ENCODE results near the gene BARX1. TPM values are rescaled to one million over a fixed set of nuclear protein-coding genes. Genes with fewer than 3 reads are reported as not detected.

Gene BARX1
- polyA plus RNA-seq, 6 donors from 2014 or later = not detected

DNA sequence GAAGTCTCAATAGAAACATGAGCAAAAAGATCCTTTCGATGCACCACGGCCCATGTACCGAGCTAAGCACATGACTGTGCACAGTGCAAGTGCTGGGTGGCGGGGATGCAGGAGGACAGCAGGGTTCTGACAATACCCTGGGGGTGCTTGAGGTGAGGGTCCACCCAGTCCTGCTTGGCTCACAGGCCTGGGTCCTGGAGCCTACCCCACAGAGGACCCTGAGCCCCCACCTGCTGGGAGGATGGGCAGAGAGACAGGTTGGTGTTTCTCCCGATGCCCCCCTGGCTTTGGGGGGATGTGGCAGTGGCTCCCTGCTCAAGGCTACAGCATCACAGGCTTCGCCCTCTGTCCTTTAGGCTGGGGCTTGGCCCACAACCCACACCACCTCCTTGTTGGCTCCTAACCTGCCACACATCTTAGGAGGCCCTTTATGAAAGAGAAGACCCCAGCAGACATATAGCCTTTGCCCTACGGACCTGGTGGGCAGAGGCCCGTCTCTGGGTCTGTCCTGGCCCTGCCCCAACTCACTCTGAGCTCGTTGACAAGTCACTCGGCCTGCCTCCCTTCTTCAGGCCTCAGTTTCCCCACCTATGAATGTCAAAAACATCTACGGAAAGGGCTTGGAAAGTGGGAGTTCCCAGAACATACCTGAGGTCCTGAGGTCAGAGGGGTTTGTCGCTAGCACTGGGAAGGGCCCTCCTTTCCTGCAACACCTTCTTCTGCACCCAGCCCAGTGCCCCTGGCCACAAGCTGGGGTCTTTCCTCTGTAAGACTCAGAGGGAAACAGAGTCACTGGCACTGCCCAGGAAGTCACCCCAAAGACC, 50.3 kb downstream of the BARX1 start:
- Mint-ChIP-seq H3K4me1 (peaks cover 0 to 8% (median 6%) of the 10 kb centered on the region in 3 donors), H3K36me3 (peaks cover 0 to 10% of the 10 kb centered on the region in 2 donors), H3K27me3 (peaks cover 4 to 64% (median 52%) of the 10 kb centered on the region in 3 donors), H3K27ac (no peak overlapping the region), H3K9me3 (peaks cover 0 to 5% (median 0%) of the 10 kb centered on the region in 7 donors), H3K4me3 (no peak overlapping the region)
- ATAC-seq (ENCODE audit: low read depth in 2 of 2) (no peak), DNase-seq (no peak)

DNA sequence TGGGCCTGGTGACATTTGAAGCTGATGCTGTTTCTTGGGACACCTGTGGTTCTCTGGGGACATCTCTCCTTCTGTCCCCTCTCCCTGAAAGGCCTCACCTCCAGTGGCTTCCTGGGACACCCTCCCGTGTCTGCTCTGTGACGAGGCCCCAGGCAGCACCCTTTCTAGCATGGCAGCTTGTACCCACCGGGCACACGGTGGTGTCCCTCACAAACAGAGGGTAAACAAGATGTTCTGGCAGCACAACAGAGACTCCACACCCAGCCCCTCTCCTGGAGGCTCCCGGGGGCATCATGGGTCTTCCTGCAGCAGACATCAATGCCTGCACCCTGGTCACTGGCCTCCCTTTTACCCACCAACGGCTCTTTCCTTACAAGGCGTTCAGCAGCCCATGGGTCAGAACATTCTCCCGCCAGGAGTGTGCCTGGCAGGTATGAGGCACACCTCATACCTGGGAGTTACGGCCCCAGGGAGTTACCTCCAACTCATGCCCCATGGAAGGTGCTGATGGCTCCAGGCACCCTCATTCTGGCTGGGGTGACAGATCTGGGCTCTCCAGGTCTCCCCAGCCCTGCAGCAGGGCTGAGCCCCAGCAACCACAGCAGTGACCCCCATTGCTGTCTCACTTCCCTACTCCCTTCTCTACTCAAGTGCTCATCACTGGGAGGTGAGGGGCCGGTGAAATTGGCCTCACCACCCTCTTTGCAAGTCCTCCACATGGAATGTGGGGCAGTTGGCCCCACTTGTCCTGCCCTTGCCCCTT, 51.1 kb downstream of the BARX1 start:
- ATAC-seq (ENCODE audit: low read depth in 2 of 2) (no peak), DNase-seq (no peak)
- Mint-ChIP-seq H3K27me3 (peaks cover 1 to 64% (median 47%) of the 10 kb centered on the region in 3 donors), H3K4me3 (no peak overlapping the region), H3K4me1 (peaks cover 0 to 7% (median 2%) of the 10 kb centered on the region in 3 donors), H3K9me3 (peaks cover 0 to 5% (median 0%) of the 10 kb centered on the region in 7 donors), H3K27ac (no peak overlapping the region), H3K36me3 (peaks cover 0 to 11% of the 10 kb centered on the region in 2 donors)

DNA sequence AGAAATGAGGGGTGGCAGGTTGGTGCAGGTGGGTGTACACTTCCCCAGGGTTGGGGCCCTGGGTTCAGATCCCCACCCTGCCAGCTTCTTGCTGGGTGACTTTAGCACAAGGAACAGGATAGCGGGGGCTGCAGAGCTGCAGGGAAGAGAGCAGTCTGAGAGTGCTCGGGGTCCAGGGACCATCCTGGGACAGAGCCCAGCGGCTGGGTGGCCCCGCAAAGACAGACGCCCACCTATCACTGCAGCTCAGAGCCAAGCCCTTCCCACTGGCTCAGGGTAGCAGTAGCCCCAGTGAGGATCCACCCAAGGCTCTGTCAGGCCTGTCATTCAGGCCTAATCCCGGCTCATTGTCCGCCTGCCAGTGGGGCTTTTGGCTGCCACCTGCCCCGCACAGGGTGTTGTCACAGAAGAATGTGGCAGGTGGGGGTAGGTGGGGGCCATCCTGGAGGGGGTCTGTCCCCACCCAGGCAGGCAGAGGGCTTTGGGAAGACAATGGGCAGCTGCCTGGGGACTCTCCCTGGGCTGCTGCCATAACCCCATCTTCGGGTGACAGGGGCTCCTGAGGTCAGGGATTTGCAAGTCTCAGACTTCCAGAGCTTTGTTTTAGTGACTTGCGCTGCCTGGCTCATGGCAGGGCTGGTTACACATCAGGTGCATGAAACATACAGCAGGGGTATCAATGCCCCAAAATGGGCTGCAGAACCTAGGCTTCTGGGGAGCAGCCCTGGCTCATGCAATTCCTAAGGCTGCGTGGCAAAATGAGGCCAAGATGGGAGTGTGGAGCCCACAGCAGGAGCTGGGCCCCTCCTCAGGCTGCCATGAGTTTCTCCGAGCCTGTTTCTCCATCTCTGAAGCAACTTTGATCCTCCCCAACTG, 52.1 kb downstream of the BARX1 start:
- Mint-ChIP-seq H3K36me3 (peaks cover 0 to 11% of the 10 kb centered on the region in 2 donors), H3K9me3 (peaks cover 0 to 5% (median 0%) of the 10 kb centered on the region in 7 donors), H3K4me3 (no peak overlapping the region), H3K27me3 (peaks cover 0 to 54% (median 37%) of the 10 kb centered on the region in 3 donors), H3K4me1 (no peaks in the 10 kb centered on the region), H3K27ac (no peak overlapping the region)
- DNase-seq (no peak), ATAC-seq (ENCODE audit: low read depth in 2 of 2) (no peak)

DNA sequence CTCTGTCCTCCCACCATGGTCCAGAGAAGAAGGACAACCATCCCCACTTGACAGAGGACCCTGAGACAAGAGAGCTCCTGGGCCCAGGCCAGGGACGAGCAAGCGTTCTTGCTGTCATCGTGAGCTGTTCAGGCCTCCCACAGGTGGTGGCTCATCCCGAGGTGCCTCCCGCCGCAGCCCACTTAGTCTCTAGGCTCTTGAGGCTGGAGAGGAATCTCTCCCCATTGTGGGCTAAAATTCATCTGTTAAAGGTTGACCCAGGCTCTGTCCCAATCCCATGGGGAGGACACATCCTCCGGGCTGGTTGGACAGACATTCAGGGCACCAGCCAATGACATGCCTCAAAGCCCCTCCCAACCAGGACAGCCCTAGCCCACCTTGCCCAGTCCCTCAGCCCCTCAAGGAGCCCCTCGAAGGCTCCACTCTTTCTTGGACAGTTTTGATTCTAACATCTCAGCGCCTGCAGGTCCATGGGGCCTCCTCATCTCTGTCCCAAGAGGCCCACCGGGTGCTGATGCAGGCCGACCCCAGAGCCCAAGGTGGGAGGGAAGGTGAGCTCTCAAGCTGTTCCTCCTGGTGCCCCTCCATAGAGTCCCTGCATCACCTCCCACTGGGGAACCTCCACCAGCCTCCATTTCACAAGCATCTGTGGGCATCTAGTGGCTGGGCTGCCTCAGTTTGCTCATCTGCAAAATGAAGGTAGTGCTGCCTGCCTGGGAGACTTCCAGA, 52.9 kb downstream of the BARX1 start:
- Mint-ChIP-seq H3K27me3 (peaks cover 0 to 48% (median 30%) of the 10 kb centered on the region in 3 donors), H3K4me3 (no peak overlapping the region), H3K9me3 (peaks cover 0 to 5% (median 0%) of the 10 kb centered on the region in 7 donors), H3K4me1 (no peaks in the 10 kb centered on the region), H3K27ac (no peak overlapping the region), H3K36me3 (peaks cover 0 to 11% of the 10 kb centered on the region in 2 donors)
- ATAC-seq (ENCODE audit: low read depth in 2 of 2) (no peak), DNase-seq (no peak)

Other genes with a start within 250 kb of the BARX1 start
- gene PTPDC1, start 129.1 kb upstream of the BARX1 start, polyA plus RNA-seq (ENCODE audit: low read depth in 6 of 6) = 1 to 10 TPM; 2.4 to 6.2 (median 3.6) TPM

Measured in naive B cell (primary cell).